Urinary bladder (tissue), 4 donors: ENCODE results near the gene LAYN. TPM values are rescaled to one million over a fixed set of nuclear protein-coding genes. Genes with fewer than 3 reads are reported as not detected.

Source experiments
- DNase-seq: peaks from one replicate; pipeline ENCODE4 v3.0.0-alpha.2; 2015; ENCODE audit errors: extremely low spot score
- H3K27ac ChIP-seq: one replicate; pipeline ENCODE4 v1.5.1; 2013; ENCODE audit warnings: low read depth, mild to moderate bottlenecking, moderate library complexity
- H3K36me3 ChIP-seq: one replicate; pipeline ENCODE4 v1.6.1; 2013; ENCODE audit warnings: mild to moderate bottlenecking, moderate library complexity; ENCODE audit not compliant: insufficient read depth
- H3K4me1 ChIP-seq: one replicate; pipeline ENCODE4 v1.6.1; 2013; ENCODE audit warnings: mild to moderate bottlenecking, moderate library complexity; ENCODE audit not compliant: insufficient read depth
- H3K4me3 ChIP-seq: one replicate; pipeline ENCODE4 v1.5.1; 2013; ENCODE audit warnings: low read depth, low read length
- WGBS: extraction: QIAGEN DNeasy Blood & Tissue Kit; methylation state at CpG from one replicate; pipeline ENCODE4 v1.1.7; 2013; 5-methylcytosine and 5-hydroxymethylcytosine counted together
- polyA plus RNA-seq: library from polyadenylated mRNA; stranded (reverse); fragments of 200-250 nt; gene quantifications from one replicate; pipeline ENCODE4 v1.2.3, GENCODE V29; 2013
- total RNA-seq: library from RNA; depleted of rRNA; stranded (reverse); fragments of >200 nt; gene quantifications from one replicate; pipeline ENCODE4 v1.2.3, GENCODE V29; 2014
- donor health status: healthy with polysubstance abuse.
- donor health status: healthy.

The LAYN gene
- total and polyA plus RNA-seq, 2 donors = 13.0 to 19.2 TPM

DNA sequence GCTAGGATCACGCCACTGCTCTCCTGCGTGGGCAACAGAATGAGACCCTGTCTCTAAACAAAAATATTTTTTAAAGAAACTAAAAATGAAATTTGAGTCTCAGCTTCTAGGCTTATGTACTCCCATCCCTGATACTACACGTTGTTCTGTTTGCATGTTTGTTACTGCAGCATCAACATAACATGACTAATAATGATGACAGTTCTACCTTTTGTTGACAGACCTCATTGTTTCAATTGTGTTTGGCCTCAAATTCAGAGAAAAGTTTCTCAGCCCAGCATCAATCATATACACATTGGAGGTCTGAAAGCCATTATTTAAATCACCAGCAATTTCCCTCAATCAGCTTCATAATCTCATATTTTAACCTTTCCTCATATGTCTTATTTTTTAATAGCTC is 20.8 kb downstream of the LAYN start:
- 84% methylated on average over 3 of the region's 3 CpGs for WGBS
- no peak overlapping the region for H3K4me3 ChIP-seq
- no peak overlapping the region for H3K27ac ChIP-seq
- no peaks in the 10 kb centered on the region for H3K4me1 ChIP-seq
- H3K36me3 ChIP-seq = no peaks in the 10 kb centered on the region
- no peak for DNase-seq

DNA sequence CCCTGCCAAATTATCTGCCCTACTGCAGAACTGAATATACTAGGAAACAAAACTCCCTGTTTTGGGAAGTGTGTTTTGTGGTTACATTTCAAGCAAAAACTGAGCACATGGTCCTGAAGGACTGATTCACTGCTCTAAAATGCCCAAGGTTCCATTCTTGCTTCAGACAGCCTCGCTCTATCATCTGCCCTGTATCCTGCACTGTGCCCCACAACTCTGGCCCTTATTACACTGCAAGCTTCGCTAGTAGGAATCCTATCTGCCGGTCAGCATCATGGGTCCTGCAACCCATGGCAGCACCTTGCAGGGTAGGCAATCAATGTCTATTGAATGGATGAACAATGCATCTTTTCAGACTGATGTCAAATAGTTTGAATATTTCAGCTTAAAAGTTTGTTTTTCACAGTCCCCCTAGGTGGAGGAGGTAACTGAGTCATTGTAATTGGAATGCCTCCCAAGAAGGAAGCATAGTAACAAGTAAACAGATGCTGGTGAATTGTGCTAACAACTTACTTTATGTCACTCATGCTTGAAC is 21.3 kb downstream of the LAYN start:
- H3K36me3 ChIP-seq = no peaks in the 10 kb centered on the region
- DNase-seq = no peak
- no peak overlapping the region for H3K27ac ChIP-seq
- H3K4me3 ChIP-seq = no peak overlapping the region
- H3K4me1 ChIP-seq = no peaks in the 10 kb centered on the region
- 73% methylated on average over 3 of the region's 3 CpGs for WGBS

DNA sequence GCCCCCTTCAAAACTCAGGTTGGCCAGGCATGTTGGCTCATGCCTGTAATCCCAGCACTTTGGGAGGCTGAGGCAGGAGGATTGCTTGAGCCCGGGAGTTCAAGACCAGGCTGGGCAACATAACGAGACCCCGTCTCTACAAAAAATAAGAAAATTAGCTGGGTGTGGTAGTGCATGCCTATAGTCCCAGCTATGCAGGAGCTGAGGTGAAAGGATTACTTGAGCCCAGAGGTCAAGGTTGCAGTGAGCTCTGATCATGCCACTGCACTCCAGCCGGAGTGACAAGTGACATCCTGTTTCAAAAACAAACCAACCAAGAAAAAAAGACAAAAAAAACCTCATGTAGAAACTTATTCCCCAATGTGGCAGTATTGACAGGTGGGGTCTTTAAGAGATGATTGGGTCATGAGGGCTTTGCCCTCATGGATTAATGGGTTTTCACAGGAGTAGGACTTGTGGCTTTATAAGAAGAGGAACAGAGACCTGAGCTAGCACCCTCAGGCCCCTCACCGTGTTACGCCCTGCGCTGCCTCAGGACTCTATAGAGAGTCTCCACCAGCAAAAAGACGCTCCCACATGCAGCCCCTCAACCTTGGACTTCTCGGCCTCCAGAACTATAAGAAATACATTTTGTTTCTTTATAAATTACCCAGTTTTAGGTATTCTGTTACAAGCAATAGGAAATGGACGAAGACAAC is 22.3 kb downstream of the LAYN start:
- WGBS = 89% methylated on average over 10 of the region's 10 CpGs
- Histone ChIP-seq H3K36me3 (no peaks in the 10 kb centered on the region), H3K4me1 (no peaks in the 10 kb centered on the region), H3K4me3 (no peak overlapping the region), H3K27ac (no peak overlapping the region)
- DNase-seq = no peak

DNA sequence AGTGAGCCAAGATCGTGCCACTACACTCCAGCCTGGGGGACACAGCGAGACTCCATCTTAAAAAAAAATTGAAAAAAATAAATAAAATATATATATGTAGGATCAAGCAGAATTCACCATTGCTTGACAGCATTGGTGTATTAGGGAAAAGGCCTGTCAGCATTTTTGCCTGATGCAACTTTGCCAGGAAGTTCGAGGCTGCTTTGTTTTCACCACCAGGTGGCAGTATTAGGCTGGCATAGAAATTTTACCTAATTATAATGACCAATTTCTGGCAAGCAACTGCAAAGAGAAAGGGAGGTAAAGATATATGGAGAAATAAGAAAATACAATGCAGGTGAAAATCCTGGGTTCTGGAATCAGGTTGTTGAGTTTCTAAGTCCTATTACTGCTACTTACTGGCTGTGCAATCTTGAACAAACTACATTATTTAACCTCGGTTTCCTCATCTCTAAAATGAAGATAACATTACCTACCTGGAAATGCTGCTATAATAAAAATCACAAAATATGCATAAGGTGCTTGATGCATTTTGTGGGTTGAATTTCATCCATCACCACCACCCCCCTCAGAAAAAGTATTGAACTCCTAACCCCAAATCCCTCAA is 24.7 kb downstream of the LAYN start:
- H3K27ac ChIP-seq = no peak overlapping the region
- no peak for DNase-seq
- H3K36me3 ChIP-seq = no peaks in the 10 kb centered on the region
- no peak overlapping the region for H3K4me3 ChIP-seq
- 71% methylated on average over 4 of the region's 4 CpGs for WGBS
- H3K4me1 ChIP-seq = no peaks in the 10 kb centered on the region

DNA sequence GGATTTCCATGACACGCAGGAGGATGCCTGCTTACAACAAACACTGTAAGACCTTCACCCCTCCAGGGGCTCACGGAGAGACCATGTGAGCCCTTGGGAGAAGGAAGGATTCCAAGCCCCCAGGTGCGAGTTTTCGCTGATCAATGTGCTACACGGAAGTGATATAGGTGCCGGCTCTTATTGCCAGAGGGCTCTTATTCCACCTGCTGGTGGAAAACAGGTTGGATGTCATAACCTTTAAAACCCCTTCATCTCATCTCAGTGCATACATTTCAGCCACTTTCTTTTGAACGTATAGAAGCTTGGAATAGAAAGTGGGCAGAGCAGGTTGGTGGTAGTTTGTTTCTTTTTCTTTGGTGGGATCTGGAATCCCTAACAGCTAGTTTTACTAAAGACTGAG is 25.8 kb downstream of the LAYN start:
- 85% methylated on average over 7 of the region's 7 CpGs for WGBS
- Histone ChIP-seq H3K4me1 (no peaks in the 10 kb centered on the region), H3K36me3 (no peaks in the 10 kb centered on the region), H3K4me3 (no peak overlapping the region), H3K27ac (no peak overlapping the region)
- DNase-seq = no peak

DNA sequence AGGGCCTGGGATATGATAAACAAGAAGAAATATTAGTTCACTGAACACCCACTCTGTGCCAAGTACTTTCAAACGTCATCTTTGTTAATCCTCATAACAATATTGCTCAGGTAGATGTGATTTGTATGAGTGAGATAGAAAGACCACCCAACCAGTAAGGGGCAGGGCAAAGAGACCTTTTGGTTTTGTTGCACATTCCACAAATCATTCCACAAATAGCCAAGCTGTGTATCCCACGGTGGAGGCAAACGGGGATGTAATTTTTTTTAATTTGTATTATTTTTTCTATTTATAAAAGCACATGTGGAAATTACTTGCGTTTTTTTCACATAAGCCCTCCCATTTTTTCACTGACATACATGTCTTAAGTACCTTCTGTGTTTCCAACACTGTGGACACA is 29.0 kb downstream of the LAYN start:
- Histone ChIP-seq H3K36me3 (no peaks in the 10 kb centered on the region), H3K27ac (no peak overlapping the region), H3K4me1 (no peaks in the 10 kb centered on the region), H3K4me3 (no peak overlapping the region)
- 55% methylated on average over 4 of the region's 4 CpGs for WGBS
- DNase-seq = no peak

DNA sequence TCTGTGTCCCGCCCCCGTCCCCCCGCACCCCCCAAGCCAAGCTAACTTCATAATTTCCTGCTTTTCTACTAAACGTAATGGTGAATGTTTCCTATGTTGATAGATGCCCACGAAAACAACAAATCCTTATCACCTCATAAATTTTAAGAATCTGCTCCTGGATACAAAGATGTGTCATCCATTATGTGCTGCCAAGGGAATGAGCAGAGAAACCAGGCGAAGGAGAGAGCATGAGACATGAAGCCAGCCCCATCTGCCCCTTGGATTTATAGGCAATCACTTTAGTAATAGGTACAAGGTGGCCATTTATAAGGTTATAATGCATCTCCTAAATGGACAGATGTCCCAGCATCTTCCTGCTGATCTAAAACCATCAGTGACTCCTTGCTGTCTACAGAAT is 30.3 kb downstream of the LAYN start:
- H3K4me3 ChIP-seq = no peak overlapping the region
- H3K36me3 ChIP-seq = no peaks in the 10 kb centered on the region
- H3K27ac ChIP-seq = no peak overlapping the region
- DNase-seq = no peak
- no peaks in the 10 kb centered on the region for H3K4me1 ChIP-seq
- whole genome bisulfite sequencing = 58% methylated on average over 6 of the region's 6 CpGs

DNA sequence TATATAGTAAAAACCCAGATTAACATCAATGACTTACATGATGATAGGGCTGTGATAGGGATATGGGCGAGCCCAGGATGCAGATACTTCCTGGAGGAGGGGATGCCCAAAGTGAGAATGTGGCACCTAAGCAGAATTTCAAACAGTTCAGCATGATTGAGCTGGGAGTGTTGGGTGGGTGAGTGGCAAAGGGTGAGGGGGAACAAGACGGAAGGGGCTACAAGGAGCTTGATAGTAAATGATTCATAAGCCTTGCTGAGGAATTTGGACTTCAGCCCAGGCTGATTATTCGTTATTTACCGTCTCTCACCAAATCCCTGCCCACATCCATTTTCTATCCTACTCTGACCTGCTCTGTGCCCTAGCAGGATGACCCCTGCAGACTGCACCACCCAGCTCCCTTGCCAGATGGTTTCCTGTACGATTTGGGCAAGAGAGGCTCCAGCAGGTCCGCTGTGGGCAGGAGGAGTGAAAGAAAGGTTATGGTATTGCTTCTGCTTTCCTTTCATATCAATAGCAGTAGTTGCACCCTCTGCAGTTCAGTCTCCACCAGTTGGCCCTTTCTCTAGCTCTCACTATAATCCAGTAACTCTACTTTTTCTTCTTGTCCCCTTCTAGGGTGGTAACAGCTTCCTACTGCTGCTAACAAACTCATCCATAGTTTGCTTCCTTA is 31.4 kb downstream of the LAYN start:
- DNase-seq = no peak
- H3K4me1 ChIP-seq = no peaks in the 10 kb centered on the region
- H3K36me3 ChIP-seq = no peaks in the 10 kb centered on the region
- WGBS = 57% methylated on average over 6 of the region's 6 CpGs
- no peak overlapping the region for H3K27ac ChIP-seq
- no peak overlapping the region for H3K4me3 ChIP-seq

DNA sequence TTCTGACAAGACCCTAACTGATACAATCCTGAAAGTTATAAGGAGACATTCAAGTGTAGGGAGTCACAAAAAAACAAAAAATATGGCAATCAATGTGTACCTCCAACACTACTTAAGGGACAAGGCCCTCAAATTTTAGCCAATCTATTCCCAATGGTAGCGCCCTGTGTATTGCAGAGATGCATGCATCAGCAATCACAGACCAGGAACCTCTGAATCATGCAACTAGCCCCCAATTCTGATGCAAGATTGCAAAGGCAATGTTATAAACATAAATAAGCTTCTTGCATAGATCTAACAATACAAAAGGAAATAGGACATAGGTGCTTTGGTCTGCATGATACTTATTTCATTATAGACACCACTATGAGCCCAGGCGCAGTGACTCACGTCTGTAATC is 32.1 kb downstream of the LAYN start:
- H3K36me3 ChIP-seq = no peaks in the 10 kb centered on the region
- no peak overlapping the region for H3K4me3 ChIP-seq
- 99% methylated on average over 3 of the region's 3 CpGs for WGBS

DNA sequence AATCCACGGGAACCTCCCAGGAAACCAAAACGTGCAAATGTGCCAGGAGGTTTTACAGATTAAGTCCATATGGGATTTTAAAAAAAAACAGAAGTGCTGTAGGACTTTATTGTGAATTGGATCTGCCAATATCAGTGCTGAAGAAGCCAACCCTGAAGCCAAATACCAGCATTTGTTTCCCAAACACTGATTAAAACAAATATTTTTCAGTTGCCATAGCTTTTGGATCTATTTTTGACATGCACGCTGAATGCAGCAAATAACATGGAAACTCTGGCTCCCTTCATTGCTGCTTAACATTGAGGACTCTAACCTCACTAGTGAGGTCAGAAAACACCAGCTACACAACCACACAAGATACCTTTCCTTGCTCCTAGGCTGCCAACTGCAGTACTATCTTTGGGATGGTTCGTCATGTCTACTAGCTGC is 33.3 kb downstream of the LAYN start:
- no peaks in the 10 kb centered on the region for H3K36me3 ChIP-seq
- H3K4me1 ChIP-seq = no peaks in the 10 kb centered on the region
- no peak overlapping the region for H3K4me3 ChIP-seq
- 27% methylated on average over 4 of the region's 4 CpGs for WGBS
- H3K27ac ChIP-seq = no peak overlapping the region
- no peak for DNase-seq

More for the DNA sequence above, 32.1 kb downstream of the LAYN start:
- no peak for DNase-seq
- H3K4me1 ChIP-seq = no peaks in the 10 kb centered on the region
- no peak overlapping the region for H3K27ac ChIP-seq

DNA sequence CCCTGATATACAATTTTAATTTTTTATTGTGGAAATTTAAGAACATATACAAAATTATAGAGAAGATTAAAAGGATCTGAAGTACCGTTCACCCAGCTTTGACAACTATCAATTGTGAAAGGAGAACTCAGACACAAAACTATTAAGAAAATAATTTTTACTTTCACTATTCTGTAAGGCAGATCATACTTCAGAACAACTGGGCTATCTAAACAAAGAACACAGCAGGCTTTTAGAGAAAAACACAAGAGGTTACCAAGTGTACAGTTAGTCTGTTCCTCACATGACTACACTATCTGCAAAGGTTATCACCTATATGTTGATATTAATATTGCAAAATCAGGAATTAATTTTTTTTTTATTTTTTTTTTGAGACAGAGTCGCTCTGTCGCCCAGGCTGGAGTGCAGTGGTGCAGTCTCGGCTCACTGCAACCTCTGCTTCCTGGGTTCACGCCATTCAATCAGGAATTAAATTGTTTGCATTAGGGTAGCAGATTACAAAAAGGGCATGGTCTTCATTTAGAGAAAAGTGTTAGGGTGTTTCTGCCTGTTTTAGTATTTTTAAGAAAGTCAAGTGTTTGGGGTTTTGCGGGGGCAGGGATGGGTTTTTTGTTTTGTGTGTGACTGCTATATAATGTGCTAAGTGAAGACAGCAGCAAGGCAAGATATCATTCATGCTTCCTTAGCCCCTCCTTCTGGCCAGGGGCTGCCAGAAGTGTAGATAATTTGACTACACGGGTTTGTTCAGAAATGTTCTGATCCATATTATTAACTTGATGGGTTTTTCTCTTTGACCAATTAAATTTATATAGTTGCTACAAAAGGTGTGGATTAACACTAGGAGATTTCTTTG is 34.1 kb downstream of the LAYN start:
- 41% methylated on average over 7 of the region's 7 CpGs for WGBS
- no peaks in the 10 kb centered on the region for H3K36me3 ChIP-seq
- no peak for DNase-seq
- H3K4me1 ChIP-seq = no peaks in the 10 kb centered on the region
- no peak overlapping the region for H3K27ac ChIP-seq
- H3K4me3 ChIP-seq = no peak overlapping the region

DNA sequence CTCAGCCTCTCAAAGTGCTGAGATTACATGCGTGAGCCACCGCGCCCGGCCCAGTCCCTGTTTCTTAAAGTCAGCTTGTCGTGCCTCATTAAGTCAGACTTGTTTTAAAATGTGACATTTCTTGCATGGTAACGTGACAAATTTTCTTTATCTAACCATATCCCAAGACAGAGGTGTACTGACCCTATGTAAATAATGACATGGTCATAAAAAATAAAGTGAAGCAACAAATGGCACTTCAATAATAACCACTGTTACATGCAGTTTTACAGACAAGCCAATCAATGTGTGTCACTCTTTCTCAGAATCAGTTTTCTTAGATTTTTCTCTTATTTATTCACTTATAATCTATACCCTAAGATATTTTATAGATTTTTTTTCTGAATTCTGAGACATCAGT is 35.2 kb downstream of the LAYN start:
- Histone ChIP-seq H3K4me1 (no peaks in the 10 kb centered on the region), H3K36me3 (no peaks in the 10 kb centered on the region), H3K4me3 (no peak overlapping the region), H3K27ac (no peak overlapping the region)
- 90% methylated on average over 6 of the region's 6 CpGs for WGBS
- no peak for DNase-seq

DNA sequence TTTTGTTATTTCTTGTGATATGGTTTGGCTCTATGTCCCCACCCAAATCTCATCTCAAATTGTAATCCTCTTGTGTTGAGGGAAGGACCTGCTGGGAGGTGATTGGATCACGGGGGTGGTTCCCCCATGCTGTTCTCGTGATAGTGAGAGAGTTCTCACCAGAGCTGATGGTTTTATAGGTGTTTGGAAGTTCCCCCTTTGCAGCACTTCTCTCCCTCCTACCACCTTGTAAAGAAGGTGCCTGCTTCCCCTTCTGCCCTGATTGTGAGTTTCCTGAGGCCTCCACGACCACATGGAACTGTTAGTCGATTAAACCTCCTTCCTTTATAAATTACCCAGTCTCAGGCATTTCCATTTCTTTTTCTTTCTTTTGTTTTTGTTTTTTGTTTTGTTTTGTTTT is 37.3 kb downstream of the LAYN start:
- DNase-seq = no peak
- Histone ChIP-seq H3K4me1 (no peaks in the 10 kb centered on the region), H3K4me3 (no peak overlapping the region), H3K36me3 (no peaks in the 10 kb centered on the region), H3K27ac (no peak overlapping the region)
- WGBS = 86% methylated on average over 4 of the region's 4 CpGs
